Activated T-cell treated with anti-CD3 and anti-CD28 coated beads, Interleukin-2, amount 50 U/mL, for 1 hour (primary cell): Measurements from ENCODE around the gene CLK2.
"Not testable (repeated sequence)": the region's sequence is repeated elsewhere in the genome, so short reads cannot be mapped to it uniquely, and the experiment has no call there.

Experiments
- DNase-seq: peaks from one replicate; pipeline ENCODE4 v3.0.0-alpha.2; 2020

The CLK2 gene

DNA sequence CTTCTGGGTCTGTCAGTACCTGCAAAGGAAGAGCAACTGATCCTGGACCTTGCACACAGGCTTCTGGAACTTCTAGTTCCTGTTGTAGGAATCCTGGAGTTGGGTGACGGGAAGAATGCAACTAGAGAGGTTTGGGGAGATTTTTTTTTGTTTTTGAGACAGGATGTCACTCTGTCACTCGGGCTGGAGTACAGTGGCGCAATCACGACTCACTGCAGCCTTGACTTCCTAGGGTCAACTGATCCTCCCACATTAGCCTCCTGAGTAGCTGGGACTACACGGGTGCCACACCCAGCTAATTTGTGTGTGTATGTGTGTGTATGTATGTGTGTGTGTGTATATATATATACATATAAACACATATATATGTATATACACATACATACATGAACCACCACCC, 36.9 kb downstream of the CLK2 start:
- DNase-seq = no peak

DNA sequence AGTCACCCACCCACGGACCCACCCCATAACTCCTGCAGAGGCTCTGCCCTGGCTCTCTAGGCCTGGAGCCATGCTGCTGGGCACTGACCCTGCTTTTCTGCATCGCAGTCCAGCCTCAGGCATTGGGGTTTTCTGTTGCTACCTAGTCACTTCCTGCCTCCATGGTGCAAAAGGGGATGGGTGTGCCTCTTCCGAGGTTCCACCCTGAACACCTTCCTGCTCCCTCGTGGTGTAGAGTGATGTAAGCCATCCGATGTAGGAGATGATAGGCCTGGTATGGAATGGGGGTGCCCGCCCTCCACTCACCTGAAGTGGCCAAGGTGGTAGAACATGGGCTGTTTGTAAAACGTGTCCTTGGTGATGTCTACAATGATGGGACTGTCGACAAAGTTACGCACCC, 37.9 kb downstream of the CLK2 start:
- not testable (repeated sequence) for DNase-seq

DNA sequence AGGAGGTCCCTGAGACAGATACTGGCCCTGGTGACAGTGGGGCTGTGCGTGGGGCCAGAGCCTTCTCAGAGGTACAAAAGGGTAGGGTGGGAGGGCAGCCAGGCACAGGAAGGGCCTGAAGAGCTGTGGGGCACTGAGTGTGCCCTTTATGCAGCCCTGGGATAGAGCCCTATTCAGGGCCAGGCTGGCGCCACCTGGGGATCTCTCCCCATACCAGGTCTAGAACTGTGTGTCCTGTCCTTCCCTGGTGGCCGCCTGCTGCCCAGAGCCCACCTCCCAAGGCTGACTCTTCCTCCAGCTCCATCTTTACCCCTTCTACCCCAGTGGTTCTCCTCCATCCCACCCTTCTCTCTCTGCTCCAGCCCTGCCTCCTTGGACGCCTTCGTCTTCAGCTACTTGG, 39.8 kb downstream of the CLK2 start:
- DNase-seq = not testable (repeated sequence)

DNA sequence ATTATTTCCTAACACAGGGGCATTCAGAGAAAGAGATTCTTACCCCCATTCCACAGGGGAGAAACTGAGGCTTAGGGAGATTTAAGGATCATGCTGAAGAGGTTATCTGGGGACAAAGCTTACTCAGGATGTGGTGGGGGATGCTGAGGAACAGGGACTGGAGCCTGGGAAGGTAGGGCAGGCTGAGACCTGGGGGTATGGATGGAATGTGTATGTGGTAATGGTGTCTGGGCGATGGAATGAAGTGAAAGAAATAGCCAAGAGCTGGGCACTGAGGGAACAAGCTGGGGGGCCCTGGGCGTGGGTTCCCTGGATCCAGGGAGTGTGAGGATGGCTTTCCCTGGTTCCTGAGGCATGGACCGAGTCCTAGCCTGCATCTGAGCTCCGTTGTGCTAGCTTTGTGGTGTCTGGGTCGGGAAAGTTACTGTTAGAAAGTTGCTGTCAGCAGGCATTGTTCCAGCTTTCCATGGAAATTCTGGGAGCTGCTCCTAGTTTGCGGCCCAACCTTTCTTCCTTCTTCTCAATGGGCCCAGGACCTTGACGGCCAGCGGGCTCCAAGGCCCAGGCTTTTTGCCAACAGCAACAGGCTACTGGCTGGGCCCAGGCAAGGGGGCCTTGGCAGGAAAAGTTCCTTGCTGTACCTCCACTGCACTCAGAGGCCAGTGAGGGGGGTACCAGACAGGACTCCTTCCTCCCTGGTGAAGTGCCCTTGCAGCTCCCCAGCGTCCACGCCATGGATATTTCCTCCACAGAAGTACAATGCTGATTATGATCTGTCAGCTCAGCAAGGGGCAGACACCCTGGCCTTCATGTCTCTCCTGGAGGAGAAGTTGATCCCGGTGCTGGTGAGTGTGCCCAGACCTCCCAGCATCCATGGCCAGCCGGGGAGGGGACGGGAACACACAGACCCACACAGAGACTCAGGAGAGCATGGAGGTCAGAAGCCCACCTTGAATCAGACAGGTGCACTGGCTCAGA, 41.0 kb downstream of the CLK2 start:
- DNase-seq = not testable (repeated sequence)

DNA sequence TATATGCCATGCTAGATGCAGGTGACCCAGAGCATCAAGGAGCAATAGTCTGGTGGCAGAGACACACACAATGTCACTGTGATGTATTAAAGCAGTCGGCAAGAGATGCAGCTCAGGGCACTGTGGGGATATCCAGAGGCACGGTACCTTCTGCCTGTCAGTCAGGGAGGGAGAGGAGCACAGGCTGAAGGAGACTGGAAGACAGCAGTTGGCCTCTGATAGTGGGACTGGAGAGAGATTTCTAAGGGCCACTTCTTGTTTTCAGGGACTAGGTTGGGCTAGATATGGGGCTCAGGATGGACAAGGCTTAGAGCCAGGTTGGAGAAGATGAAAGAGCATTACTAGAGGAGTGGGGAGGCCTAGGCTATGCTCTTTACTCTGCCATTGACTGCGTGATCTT, 42.0 kb downstream of the CLK2 start:
- not testable (repeated sequence) for DNase-seq

DNA sequence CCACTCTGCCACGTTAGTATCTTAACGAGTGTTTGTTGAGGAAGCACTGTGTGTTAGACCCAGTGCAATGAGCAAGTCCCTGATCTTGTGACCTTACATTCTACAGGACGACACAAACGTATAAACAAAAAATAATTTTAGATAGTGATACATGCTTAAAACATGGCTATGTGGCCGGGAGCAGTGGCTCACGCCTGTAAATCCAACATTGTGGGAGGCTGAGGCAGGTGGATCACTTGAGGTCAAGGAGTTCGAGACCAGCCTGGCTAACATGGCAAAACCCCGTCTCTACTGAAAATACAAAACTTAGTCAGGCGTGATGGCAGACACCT, 45.2 kb downstream of the CLK2 start:
- no peak for DNase-seq

DNA sequence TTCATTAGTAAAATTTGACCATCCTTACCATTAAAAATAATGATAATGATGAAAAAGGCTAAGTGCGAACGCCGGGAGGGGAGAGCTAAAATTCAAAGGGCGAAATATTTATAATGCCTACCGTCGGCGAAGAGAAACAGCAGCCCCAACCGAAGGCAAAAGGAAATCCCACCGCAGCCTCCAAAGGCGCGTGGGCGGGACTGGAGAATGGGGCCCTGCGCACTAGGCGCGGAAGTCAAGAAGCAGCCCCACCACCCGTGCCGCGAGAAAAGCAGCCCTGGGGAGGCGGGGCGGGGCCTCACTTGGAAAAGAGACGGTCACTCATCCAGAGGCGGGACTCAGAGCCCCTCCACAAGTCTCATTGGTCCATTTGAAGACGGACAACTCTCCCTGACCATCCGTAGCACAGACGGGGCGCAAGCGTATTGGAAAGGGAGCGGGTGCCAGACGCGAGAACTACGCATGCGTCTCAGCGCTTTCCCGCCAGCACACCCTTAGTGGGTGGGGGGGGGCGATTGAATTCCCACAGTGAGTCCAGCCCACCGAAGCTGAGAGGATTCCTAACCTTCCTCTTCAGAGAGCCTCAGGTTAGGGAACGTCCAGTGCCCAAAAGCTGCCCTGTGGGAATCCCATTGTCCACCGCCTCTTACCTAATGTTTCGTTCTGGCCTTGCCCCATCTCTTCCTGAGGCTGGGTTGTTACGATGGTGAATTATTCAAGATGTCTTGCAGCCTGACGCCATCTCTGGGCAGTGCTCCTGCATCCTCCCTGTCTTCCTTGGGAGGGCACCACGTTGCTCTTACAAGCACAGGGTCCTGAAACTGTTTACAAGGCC, 45.8 kb downstream of the CLK2 start:
- DNase-seq = peak; percentile 100

DNA sequence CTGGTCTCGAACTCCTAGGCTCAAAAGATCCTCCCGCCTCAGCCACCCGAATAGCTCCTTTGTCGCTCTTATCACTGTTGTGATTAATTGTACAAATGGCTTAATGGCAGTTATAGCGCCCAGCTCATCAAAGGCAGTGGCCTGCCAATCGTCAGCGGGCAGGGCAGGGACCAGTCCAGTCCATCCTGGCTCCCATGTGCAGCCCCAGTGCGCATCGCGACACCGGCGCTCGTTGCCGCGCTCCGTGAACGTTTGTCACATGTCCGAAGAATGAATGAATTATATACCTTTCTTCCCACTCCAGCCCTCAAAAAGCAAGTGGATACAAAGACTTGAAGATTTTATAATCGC, 46.4 kb downstream of the CLK2 start:
- no peak for DNase-seq

DNA sequence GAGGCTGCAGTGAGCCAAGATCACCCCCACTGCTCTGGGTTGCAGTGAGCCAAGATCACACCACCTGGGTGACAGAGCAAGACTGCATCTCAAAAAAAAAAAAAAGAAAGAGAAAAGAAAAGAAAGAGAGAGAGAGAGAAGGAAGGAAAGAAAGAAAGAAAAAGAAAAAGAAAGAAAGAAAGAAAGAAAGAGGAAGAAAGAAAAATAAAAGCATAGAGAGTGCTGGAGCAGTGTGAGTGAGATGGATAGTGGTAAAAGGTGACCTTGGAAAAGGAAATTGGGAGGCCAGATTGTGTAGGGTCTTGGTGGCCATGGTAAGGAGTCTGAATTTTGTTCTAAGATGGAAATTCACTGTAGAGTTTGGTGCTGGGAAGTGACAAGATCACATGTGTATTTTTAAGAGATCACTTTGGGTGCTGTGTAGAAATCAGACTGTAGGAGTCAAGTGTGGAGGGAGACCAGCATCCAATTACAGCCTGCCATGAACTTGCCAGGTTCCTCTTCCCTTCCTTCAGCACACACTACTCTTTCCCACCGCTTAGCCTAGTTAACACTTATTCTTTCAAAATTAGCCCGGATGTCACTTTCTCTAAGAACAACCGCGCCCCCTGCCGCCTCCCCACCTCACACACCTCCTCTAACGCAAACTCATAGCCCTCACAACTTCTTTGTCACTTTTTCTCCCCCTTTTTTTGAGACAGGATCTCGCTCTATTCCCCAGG, 47.0 kb downstream of the CLK2 start:
- DNase-seq = peak; percentile 94

DNA sequence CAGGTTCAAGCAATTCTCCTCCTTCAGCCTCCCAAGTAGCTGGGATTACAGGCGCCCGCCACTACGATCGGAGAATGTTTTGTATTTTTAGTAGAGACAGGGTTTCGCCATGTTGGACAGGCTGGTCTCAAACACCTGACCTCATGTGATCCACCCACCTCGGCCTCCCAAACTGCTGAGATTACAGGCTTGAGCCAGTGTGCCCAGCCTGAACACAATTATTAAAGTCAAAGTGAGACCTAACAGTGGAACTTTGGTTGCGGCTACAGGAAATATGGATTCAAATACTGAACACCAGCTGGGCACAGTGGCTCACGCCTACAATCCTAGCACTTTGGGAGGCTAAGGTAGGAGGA, 47.9 kb downstream of the CLK2 start:
- DNase-seq = not testable (repeated sequence)

DNA sequence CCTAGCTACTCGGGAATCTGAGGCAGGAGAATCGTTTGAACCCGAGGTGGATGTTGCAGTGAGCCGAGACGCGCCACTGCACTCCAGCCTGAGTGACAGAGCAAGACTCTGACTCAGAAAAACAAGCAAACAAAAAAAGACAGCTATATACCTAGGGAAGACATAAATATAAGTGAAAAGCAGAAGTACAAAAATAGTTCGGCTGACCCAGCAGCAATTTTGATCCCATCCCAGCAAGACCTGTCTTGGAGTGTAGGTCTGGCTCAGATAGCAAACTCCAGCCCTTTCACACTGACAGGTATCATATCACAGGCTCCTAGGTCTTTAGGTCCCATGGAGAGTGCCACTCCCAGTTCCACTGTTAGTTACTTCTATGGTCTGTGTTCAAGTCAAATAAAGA, 50.3 kb downstream of the CLK2 start:
- no peak for DNase-seq

DNA sequence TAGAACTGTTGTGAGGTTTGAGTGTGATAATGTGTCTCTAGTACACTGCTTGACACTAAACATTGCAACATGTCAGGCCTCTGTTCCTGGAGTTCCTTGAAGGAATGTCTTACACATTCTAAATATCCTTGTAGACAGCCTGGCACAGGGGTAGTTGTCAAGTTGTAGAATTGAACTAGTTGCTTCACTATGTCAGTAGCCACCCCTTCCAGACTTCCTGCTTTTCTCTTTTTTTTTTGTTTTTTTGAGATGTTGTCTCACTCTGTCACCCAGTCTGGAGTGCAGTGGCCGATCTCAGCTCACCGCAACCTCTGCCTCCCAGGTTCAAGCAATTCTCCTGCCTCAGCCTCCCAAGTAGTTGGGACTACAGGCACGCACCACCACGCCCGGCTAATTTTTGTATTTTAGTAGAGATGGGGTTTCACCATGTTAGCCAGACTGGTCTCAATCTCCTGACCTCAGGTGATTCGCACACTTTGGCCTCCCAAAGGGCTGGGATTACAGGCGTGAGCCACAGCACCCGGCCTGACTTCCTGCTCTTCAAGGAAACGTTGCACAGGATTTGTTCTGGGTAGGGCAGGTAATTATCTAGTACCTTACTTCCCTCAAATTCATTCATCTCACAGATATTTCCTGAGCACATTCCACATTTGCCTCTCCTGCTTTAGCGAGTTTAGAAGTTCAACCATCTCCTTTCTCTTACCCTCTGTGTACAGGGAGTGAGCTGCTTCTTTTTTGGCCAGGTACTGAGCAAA, 52.9 kb downstream of the CLK2 start:
- not testable (repeated sequence) for DNase-seq

DNA sequence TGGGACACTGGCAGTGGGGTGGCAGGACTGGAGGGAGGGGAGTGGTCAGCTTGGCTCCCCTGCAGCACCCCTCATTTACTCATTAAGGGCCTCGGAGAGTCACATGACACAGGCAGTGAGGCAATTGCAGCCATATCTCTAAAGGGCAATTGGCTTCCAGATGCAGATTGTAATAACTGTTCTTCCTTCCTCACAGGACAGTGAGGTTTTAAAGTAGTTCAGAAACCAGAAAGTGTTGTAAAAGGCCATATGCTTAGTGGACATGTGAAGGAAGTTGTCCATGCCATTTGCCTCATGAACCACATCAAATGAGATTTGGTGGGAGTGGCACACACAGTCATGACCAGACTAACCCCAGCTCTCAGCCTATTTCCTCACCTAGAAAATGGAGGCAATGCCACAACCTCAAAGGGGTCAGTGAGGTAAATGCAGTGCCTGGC, 53.7 kb downstream of the CLK2 start:
- DNase-seq = no peak

DNA sequence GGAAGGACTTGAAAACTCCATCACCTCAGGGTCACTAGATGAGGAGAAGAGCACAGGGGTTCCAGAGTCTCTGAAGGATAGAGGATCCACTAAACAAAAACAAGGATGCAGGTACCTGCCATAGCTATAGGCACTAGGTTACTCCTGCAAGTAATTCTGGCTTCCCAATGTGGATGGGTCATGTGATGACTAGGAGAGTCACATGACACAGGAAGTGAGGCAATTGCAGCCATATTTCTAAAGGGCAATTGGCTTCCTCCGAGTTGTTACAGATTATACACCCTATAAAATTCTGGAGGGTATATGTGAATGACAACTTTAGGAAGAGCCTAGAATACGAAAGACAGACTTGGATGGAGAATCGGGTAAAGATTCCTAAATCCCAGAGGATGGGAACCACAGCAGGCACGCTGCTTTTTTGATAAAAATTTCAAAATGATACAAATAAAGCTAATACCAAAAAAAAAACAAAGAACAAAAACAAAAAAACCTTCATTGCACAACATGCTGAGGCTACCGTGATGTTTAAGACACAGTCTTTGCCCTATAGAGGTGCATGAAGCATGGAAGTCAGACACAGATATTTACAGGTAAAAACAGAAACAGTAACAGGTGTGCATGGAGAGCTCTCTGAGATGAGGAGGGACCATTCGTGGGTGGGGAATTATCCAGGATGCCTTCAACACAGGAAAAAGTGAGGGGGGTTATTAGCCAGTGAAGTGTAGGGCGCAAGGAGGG, 54.3 kb downstream of the CLK2 start:
- DNase-seq = no peak

DNA sequence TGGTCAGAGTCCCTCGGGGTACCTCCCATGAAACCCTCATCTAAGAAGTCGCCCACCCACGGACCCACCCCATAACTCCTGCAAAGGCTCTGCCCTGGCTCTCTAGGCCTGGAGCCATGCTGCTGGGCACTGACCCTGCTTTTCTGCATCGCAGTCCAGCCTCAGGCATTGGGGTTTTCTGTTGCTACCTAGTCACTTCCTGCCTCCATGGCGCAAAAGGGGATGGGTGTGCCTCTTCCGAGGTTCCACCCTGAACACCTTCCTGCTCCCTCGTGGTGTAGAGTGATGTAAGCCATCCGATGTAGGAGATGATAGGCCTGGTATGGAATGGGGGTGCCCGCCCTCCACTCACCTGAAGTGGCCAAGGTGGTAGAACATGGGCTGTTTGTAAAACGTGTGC, 58.6 kb downstream of the CLK2 start:
- DNase-seq = not testable (repeated sequence)
